Measurements from ENCODE around the gene ISL2.

Gene ISL2

DNA sequence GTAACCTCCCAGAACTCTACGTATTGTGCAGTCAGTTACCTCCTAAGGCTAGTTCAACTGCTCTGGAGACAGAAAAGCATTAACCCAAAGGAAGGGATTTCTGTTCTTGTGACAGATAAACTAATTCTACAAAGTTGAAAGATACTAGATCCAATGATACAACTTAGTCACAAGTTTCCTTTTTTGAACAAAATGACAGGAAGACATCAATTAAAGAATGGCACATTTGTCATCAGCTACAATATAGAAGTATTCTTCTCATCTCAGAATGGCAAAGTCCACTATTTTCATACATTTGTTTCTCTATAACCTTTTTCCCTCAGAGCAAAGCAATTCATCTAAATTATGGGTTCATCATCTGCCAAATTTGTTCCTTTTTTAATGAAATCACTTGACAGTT is 43.7 kb downstream of the ISL2 start:
- no peak for DNase-seq

DNA sequence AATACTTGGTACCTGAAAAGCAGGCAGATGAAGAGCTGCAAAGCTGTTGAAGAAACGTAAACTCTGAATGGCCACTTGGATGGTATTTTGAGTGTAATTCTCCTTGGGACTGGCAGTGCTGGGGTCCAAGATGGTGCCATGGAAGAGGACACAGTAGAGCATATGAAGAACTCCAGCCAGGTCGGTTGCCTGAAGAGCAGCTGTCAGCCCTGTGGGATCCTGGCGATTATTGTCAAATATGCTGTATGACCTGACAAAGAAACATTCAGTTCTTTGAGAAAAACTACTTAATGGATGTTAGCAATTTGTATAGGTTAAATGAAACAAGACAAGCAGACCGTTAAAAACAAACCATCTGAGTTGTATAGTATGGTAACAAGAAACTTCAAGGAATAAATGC is 44.8 kb downstream of the ISL2 start:
- no peak for DNase-seq

DNA sequence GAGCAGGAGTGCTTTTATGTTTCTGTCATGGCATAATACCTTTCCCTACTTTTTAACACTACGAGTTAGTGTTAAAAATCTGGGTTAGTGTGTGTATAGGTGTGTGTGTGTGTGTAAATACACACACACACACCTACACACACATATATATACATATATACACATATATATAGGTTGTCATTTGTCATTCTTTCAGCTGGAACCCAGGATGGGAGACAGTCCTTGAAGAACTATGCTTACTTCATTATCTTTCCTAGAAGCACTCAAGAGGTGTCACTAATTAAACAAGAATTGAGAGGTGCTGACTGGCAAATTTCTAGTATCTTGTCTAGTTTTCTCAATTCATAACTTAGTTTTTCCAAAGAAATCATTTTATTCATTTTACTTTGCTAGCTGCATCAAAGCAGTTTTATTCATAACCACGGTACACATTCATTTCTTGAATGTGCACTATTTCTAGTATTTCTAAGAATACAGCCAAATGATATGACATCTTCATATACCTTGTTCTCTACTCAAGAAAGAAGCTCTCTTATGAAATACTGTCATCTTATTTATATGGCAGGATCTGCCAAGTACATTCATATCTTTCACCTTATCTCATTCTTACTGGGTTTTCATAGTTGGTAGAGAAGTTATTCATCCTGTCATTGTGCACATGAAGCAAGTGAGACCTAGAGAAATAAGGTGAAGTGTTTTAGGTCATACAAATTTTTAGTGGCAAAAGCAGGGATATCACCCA is 46.6 kb downstream of the ISL2 start:
- DNase-seq: no peak

DNA sequence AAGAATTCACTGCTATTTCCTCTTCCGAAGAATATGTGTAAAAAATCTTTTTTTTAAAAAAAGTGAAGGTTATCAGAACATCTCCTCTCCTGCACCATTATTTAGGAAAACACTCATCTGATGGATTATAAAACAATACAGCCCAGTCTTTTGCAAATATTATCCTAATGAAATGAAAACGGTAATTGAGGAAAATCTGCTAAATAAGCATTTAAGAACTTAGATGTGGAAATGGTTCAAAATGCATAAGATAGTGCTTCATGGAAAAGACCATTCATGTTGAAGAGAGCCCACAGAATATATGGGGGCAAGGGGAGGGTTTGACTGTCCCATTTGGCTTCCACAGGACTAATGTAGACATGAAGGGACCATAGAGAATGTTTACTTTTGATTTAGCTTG is 47.8 kb downstream of the ISL2 start:
- no peak for DNase-seq

DNA sequence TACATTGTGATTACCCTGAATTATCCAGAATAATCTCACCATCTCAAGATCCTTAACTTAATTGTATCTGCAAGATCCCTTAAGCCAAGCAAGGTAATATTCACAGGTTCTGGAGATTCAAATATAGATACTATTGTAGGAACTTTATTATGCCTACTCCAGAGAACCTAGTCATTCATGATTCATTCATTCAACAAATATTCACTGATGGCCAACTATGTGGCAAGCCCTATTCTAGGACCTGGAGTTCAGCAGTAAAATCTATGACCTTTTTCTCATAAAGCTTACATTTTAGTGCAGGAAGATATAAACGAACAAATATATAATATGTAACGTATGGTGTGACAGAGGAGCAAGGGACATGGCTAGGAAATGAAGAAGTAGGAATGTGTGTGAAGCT is 49.6 kb downstream of the ISL2 start:
- DNase-seq: no peak

DNA sequence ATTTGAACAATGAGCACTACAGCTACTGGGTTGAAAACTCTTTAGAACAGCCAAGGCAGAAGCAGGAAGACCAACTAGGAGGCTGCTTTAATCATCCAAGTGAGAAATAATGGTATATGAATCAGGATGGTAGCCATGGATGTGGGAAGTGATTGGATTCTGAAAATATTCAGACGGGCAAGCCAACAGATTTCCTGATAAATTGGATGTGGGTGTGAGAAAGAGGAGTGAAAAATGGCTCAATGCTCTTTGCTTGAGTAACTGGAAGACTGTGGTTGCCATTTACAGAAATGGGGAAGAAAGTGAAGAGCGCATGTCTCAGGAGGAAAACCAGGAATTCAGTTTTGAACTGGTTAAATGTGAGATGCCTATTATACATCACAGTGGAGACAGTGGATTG is 50.4 kb downstream of the ISL2 start:
- DNase-seq: no peak

DNA sequence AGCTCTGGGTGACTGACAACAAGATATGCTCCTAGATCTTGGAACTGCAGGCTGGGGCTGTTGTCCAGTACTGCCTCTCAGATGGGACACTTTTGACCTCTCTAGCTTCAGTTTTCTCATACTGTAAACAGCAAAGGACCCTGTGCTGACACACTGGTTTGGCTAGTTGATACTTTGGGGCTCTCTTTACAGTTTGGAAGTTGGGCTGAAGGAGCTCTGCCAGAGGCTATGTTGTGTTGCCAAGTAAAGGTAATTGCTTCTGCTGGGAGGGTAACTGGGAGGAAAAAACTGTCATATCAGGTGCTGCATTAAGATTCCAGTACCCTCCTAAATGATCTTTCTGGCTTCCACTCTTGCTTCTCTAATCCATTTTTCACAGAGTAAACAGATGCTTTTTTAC is 54.0 kb downstream of the ISL2 start:
- DNase-seq: no peak

DNA sequence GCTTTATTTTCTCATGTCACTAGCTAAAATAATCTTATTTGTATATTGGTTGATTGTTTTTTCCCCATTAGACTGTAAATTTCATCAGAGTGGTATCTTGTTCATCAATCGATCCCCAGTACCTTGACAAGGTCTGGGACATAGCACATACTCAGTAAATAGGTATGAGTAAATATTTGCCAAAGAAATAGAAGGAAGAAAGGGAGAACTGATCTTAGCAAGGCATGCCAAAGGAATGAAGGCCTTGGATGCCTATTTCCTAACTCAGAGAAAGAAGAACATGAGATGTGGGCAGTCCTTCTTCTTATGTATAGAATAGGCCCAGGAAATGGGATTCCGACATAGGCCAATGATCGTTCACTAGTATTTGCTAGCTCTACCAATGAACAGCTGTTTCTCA is 54.7 kb downstream of the ISL2 start:
- no peak for DNase-seq

DNA sequence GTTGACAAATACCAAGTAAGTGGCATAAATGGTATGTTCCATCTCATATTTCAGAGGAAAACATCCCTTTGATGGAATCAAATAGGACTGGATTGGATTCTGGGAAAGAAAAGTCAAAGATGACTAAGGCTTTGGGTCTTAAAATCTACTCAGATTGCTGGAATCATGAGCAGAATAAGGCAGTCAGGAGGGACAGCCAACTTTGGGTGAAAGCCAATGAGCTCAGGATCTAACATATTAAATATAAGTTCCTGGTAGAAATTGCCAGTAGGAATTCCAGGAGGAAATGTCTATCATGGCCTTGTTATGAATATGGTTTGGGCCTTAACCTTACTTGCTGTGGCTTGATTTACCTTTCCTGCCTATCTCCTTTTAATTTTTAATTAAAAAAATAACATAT is 55.3 kb downstream of the ISL2 start:
- DNase-seq: no peak
